GM18507 (cell line): Measurements from ENCODE around the gene PEX26.
"Not testable (repeated sequence)": the region's sequence is repeated elsewhere in the genome, so short reads cannot be mapped to it uniquely, and the experiment has no call there.

Experiments used
- DNase-seq: peaks from one replicate; pipeline ENCODE4 v3.0.0; 2011; ENCODE audit warnings: low read depth; ENCODE audit not compliant: insufficient read length; ENCODE audit errors: extremely low spot score
- FAIRE-seq: peaks from 2 replicates; lab custom pipeline; 2011; peaks lifted over from hg19 to GRCh38; lab: Jason Lieb, UNC

Gene PEX26

GRCh38 chr22:18112440-18112839 lies 34.6 kb downstream of the PEX26 start:
- no peak for FAIRE-seq

DNA sequence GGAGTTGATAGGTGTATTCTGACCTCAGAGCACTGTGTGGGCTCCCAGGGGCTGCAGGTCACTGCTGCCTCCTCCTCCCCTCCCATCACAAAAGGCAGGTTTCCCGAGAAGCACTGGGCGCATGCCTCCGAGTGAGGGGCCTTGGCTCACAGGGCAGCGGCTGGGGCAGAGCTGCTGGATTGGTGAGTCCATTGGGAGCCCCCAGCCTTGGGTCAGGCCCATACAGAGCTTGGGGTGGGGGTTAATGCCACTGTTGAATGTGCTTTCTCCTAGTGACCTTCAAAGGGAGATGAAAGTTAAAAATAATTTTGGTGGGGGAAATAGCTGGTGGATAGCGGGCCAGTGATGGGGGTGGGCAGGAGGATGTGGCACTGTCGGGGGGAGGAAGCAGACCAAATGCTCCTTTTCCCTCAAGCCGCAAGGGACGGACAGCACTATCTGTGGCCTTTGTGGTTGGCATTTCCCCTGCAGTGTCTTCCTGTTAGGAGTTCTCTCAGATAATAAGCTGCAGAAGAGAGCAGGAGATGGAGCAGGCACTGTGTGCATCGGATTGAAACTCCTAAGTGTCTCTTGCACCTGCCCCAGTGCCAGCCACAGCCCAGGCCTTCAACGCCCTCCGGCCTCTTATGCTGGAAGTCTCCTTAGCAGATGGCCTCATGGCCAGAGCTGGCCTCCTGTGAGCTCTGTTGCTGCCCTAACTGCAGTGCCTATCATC lies 36.0 kb downstream of the PEX26 start:
- FAIRE-seq, result no peak
- no peak for DNase-seq

More at GRCh38 chr22:18112440-18112839, 34.6 kb downstream of the PEX26 start:
- DNase-seq, result no peak

DNA sequence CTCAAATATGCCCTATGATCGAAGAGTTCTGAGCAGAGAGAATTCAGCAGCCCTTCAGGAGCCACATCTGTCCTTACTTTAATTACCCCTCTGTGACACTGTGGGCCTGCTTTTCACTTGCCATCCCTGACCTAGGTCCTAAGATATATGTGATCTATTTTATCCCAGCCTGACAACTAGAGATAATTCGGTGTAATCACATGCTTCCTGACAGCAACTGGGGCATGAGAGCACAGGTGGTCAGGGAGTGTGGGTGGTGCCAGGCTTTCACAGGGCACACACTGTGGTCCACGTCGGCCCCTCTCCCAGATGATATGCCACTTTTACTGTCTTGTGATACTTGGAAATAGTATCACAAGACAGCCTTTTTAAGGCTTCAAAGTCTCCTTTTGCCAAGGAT lies 36.7 kb downstream of the PEX26 start:
- DNase-seq, result no peak
- no peak for FAIRE-seq

GRCh38 chr22:18114976-18115652 lies 37.3 kb downstream of the PEX26 start:
- FAIRE-seq (no peak), DNase-seq (no peak)

DNA sequence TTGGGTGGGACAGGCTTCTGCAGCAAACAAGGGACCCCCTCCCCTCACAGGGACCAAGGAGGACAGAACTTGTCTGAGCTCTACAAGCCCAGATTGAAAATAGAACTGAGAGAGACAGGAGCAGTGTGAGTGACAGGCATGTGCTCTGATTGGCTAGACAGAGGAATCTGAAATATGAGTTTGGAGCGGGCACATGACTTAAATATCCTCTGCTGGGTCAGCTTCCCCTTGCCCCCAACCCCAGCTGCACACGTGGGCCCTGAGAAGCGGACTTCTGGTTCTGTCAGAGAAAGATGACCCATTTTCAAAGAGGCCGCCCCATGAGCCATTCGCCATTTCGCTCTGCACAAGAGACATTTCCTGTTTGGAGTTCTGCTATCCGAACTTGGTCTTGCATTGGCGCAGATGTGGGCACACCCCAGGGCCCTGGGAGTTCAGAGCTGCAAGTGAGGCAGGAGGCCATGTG lies 38.1 kb downstream of the PEX26 start:
- no peak for DNase-seq
- FAIRE-seq, result no peak

GRCh38 chr22:18116634-18117033 lies 38.8 kb downstream of the PEX26 start:
- no peak for FAIRE-seq
- no peak for DNase-seq

DNA sequence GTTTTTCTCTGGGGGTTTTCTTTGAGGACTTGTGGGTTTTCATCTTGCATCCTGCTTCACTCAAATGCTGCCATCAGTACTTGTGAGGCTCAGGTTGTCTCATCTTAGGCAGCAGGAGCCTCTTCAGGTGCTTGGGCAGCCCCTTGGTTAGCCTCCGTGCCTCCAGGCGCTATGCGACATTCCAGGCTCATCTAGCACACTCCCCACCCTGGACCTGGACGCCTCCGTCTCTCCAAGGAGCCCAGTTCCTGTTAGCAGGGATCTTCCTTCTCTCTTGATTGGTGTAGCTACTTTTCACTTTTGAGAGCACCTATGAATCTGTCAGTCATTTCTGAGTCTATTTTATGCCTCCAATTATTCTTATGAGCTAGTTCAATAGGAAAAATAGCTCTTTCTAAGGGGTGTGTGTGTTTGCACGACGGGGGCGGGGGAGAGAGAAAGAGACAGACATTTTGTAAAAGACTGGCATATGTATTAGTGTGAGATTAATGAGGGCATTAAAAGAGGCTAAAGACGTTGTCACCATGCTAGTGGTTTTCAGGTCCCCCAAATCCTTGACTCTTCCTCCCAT lies 40.6 kb downstream of the PEX26 start:
- DNase-seq (no peak), FAIRE-seq (no peak)

GRCh38 chr22:18119409-18120110 lies 41.8 kb downstream of the PEX26 start:
- no peak for DNase-seq
- FAIRE-seq, result no peak

GRCh38 chr22:18120857-18121256 lies 43.1 kb downstream of the PEX26 start:
- FAIRE-seq (no peak), DNase-seq (no peak)

- no peak for FAIRE-seq
- DNase-seq, result no peak
Measured at GRCh38 chr22:18121506-18121905, 43.7 kb downstream of the PEX26 start.

GRCh38 chr22:18121954-18122554 lies 44.3 kb downstream of the PEX26 start:
- DNase-seq (no peak), FAIRE-seq (no peak)

DNA sequence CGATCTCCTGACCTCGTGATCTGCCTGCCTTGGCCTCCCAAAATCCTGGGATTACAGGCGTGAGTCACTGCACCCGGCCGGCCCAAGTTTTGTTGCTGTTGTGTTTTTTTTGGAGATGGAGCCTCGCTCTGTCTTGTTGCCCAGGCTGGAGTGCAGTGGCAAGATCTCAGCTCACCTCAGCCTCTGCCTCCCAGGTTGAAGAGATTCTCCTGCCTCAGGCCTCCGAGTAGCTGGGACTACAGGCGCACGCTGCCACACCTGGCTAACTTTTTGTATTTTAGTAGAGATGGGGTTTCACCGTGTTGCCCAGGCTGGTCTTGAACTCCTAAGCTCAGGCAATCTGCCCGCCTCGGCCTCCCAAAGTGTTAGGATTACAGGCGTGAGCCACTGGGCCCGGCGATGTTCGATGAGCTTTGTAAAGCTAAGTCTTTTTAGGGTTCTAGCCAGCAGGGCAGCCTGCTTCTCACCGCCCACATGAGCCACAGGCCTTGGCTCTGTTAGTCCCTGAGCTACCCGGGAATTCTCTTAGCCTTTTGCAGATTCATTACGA lies 45.8 kb downstream of the PEX26 start:
- DNase-seq, FAIRE-seq: not testable (repeated sequence)

- FAIRE-seq, result no peak
Measured at GRCh38 chr22:18126606-18127005, 48.8 kb downstream of the PEX26 start.

DNA sequence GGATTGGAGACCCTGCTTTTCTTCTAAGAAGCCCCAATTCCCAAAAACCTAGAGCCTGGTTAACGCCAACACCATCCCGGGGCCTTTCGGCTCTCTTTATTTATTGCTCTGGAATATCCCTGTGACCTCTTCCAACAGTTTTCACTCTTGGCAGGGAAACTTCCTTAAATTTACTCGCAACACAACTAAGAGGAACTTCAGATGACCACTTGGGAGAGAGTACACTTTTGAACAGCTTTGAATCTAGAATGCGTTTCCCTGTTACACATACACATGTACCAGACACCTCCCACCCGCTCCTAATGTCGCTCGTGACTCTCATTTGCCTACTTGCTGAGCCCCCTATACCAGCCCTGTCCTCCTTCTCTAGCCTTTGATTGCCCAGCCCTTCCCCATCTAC lies 52.2 kb downstream of the PEX26 start:
- DNase-seq, result no peak
- FAIRE-seq, result no peak

More at GRCh38 chr22:18126606-18127005, 48.8 kb downstream of the PEX26 start:
- DNase-seq, result no peak

DNA sequence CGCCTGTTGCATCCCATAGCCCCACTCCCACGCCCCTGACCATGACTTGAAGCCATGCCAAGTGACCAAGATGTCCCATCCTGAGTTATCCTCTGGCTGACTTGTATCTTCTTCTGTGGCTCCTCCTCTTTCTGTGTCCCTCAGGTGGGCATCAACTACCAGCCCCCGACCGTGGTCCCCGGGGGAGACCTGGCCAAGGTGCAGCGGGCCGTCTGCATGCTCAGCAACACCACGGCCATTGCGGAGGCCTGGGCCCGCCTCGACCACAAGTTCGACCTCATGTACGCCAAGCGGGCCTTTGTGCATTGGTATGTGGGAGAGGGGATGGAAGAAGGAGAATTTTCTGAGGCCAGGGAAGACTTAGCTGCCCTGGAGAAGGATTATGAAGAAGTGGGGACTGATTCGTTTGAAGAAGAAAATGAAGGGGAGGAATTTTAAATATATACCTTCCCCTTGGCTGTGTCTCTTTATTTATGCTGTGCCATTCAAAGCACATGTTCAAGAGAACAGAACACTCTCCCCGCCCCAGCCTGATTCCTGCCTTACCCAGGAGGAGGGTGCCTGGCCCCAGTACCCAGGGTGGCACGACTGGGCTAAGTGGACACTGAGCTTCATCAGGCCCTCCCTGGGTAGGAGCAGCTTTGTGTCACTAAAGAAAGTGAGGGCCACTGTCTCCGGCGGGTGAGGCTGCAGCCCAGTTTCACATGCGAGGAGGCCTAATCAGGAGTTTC lies 53.1 kb downstream of the PEX26 start:
- FAIRE-seq, result no peak

GRCh38 chr22:18133452-18133851 lies 55.7 kb downstream of the PEX26 start:
- no peak for FAIRE-seq
- DNase-seq, result no peak

More for the DNA sequence above, 53.1 kb downstream of the PEX26 start:
- DNase-seq, result no peak

DNA sequence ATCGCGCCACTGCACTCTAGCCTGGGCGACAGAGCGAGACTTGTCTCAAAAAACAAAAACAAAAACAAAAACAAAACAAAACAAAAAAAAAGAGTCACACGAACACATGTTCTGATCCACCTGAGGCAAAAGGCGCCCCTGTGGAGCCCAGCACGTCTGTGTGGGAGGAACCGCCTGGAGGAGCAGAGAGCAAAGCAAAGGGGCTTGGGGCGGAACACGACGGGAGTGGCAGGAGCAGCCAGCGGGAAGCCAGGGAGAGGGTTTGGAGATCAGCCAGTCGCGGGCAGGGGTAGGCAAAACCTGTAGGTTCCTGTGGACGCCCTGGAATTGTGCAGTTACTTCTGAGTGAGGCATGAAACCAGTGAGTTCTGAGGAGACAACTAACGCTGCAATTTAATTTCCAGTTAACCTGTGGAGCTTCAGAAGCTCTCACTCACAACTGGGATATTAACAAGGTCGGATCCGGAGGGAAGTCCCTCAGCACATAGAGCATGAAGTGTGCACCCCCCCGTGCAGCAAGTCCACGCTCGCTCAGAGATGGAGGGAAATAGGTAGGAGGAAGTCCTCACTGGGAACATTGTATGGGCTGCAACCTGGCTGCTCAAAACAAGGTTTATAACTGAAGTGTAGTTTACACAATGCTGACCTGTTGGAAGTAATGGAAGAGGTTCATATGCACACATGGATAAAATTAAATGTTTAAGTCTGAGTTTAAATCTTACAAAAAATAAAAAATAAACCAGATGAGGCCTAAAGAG lies 59.0 kb downstream of the PEX26 start:
- no peak for FAIRE-seq
- no peak for DNase-seq

DNA sequence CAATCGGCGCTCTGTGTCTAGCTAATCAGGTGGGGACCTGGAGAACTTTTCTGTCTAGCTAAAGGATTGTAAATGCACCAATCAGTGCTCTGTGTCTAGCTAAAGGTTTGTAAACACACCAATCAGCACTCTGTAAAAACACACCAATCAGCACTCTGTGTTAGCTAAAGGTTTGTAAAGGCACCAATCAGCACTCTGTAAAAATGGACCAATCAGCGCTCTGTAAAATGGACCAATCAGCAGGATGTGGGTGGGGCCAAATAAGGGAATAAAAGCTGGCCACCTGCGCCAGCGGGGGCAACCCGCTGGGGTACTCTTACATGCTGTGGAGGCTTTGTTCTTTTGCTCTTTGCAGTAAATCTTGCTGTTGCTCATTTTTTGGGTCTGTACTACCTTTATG lies 63.2 kb downstream of the PEX26 start:
- FAIRE-seq, DNase-seq: not testable (repeated sequence)
